Coronary artery (tissue), 2 donors: ENCODE data around the gene USP28.
"Not testable (repeated sequence)": the region's sequence is repeated elsewhere in the genome, so short reads cannot be mapped to it uniquely, and the experiment has no call there.

Experiments
- DNase-seq: peaks from one replicate; pipeline ENCODE4 v3.0.0-alpha.2; 2017; ENCODE audit warnings: low spot score
- H3K27ac ChIP-seq, 2 donors: fragments of 200-600 bp; sonication (generic); one replicate each; pipeline ENCODE4 v1.5.1; 2016 to 2019
- H3K4me3 ChIP-seq: fragments of 200-600 bp; sonication (generic); 2 replicates; pipeline ENCODE4 v1.5.1; 2016; ENCODE audit warnings: mild to moderate bottlenecking, moderate library complexity
- CTCF ChIP-seq: fragments of 200-600 bp; sonication (generic); IDR thresholded peaks from one replicate; pipeline ENCODE4 v1.5.1; 2019; ENCODE audit warnings: antibody characterized with exemption

USP28 gene

DNA sequence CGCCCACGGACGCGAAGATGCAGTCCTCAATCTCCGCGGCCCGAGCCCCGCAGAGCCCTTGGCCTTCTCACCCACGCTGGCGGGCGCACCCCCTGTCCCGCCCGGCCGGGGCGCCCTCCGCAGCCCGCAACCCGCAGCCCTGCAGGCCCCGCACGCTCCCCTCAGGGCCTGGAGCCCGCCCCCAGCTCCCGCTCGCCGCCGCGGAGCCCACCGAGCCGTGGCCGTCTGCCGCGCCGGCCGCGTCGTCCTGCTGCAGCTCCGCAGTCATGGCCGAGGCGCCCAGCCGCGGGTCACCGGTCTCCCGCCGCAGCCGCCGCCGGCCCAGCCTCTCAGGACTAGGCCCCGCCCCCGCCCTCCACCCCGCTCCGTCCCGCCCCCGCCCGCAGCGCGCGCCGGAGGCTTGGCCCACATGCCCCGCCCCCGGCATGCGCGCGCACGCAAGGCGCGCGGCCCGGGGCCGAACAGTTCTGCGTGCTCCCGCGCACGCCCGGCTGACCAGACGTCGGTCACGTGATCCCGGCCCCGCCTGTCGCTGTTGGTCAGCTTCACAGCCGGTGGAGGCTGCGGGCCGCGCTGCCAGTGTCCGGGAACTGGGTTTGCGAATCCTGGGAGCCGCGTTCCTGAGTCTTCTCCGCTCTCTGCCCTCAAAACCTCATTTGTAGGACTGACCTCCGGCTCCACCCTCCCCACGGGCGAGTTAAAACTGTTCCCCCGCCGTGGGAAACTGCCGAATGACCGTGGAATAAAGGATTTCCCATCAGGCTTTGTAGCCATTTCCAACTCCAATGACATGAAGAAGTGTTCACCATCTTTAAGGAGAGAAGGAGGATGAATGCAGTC, at the start of gene USP28:
Gene USP28 (minus strand): TSS at position 339 of the 840 bp plus-strand sequence. CDS start 71 bp downstream, at position 268.
- TF ChIP-seq CTCF: no peak
- H3K27ac ChIP-seq: peak within 1 kb of the TSS; percentile 88 to 96
- H3K4me3 ChIP-seq: peak within 1 kb of the TSS; percentile 92
- peak; percentile 97 for DNase-seq

DNA sequence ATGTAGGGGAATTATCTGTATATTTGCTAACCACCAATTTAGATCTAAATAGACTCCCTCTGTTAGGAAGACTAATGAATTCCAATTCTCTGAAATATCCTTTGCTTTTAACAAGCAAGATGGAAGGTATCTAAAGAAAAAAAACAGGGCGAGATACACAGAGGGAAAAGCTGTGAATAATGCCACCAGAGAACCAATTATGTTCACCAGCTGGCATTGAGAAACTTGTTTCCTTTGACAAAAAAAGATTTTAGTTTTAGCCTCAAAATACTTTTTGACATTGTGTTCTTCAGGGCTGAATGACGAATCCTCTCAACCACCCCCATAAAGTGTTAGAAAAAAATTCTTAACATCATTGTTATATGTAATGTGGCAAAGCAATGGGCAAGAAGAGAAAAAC, 48.2 kb upstream of the USP28 start:
- DNase-seq: no peak

DNA sequence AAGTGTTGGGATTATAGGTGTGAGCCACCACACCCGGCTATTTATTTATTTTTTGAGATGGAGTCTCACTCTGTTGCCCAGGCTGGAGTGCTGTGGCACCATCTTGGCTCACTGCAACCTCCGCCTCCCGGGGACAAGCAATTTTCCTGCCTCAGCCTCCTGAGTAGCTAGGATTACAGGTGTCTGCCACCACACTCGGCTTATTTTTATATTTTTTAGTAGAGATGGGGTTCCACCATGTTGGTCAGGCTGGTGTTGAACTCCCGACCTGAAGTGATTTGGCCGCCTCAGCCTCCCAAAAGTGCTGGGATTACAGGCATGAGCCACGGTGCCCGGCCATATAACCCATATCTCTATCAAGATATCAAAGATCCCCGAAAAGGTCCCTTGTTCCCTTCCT, 36.1 kb upstream of the USP28 start:
- H3K27ac ChIP-seq, H3K4me3 ChIP-seq, DNase-seq: not testable (repeated sequence)

More for the DNA sequence above, 48.2 kb upstream of the USP28 start:
- no peak for TF ChIP-seq CTCF
- Histone ChIP-seq H3K27ac (no peak overlapping the region), H3K4me3 (no peak overlapping the region)

GRCh38 chr11:113908098-113908497, 32.7 kb upstream of the USP28 start:
- no peak for TF ChIP-seq CTCF
- Histone ChIP-seq H3K27ac (no peak overlapping the region), H3K4me3 (no peak overlapping the region)
- no peak for DNase-seq

GRCh38 chr11:113907681-113908080, 32.3 kb upstream of the USP28 start:
- H3K27ac ChIP-seq: no peak overlapping the region
- no peak overlapping the region for H3K4me3 ChIP-seq
- DNase-seq: no peak
- no peak for TF ChIP-seq CTCF

DNA sequence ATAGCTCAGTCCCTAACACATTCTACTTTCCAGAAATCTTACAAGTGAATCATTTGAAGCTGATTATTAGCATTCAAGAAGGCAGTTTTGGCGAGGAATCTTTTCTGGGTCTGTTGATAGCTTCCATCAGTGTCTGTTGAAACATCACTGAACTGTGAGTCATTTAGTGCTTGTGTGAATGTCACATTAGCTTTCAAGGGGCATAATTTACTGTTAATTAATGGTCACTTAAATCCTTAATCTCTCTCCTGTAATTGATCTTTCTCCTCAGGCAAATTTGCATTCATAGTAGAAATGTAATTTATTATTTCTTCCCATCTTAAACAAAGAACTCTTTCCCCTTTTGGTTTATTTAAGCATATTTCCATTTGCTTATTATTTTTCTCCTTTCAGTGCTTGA, 31.8 kb upstream of the USP28 start:
- DNase-seq: no peak
- no peak for TF ChIP-seq CTCF
- no peak overlapping the region for H3K27ac ChIP-seq
- no peak overlapping the region for H3K4me3 ChIP-seq

DNA sequence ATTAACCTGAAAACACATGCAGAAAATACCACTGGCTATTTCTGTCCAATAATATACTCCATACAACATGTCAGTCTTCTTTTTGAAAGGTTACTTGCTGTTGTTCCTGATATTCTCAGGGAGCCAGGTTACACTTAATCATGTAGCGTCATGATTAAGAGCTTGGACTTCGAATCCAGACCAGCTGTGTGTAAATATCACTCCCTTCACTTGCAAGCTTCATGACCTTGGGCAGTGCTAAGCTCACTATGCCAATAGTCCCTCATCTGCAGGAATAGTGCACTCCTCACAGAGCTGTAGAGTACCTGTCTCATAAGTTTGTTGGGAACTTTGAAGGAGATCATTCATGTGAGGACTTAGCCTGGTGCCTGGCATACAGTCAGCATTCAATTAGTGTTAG, 31.1 kb upstream of the USP28 start:
- Histone ChIP-seq H3K27ac (no peak overlapping the region), H3K4me3 (no peak overlapping the region)
- no peak for DNase-seq
- TF ChIP-seq CTCF: no peak
